Stimulated activated CD8-positive, alpha-beta memory T cell treated with anti-CD3 and anti-CD28 coated beads, Interleukin-7, amount 100 ng/mL, for 4 hours (primary cell): ENCODE measurements around the gene PLGRKT.

Experiments used
- DNase-seq, 2 donors: peaks; one replicate each; pipeline ENCODE4 v3.0.0-alpha.2; 2020; ENCODE audit warnings: low read depth in 2 of 2

The PLGRKT gene

DNA sequence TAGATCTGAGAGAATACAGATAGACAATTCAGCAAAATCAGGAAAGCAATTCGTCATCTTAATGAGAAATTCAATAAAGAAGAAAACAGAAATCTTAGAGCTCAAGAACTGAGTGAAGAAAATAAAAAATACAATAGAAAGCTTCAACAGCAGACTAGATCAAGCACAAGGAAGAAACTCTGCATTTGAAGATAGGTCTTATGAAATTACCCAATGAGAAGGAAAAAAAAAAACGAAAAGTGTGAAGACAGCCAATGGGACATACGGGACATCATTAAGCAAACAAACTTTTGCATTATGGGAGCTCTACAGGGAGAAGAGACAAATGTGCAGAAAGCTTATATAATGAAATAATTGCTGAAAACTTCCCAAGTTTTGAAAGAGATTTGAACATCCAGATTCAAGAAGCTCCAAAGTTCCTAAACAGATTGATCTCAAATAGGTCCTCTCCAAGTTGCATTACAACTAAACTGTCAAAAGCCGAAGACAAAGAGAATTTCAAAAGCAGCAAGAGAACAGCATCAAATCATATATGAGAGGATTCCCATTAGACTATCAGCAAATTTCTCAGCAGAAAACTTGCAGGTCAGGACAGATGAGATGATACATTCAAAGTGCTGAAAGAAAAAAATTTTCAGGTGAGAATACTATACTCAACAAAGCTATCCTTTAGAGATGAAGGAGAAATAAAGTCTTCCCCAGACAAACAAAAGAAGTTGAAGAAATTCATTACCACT, 122.4 kb downstream of the PLGRKT start:
- no peak for DNase-seq

DNA sequence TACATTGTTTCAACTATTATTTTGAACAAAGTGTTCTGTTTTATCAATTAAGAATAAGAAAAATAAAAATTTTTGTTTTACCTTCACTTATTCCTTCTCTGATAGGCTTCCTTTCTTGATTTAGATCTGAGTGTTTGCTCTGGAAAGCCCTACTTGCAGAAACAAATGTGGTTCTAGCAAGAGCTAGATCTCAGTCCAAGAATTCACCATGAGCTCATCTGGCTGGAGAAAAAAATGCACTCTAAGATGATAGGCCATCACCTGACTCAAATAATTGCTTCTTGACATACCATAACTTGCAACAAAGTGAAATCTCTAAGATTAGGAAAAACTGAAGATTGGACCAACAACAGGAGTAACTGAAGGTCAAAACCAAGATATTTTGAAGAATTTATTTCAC, 126.9 kb downstream of the PLGRKT start:
- no peak for DNase-seq
